Neural cell (in vitro differentiated cells): ENCODE measurements around the gene ACOX3. TPM values are rescaled to one million over a fixed set of nuclear protein-coding genes. Genes with fewer than 3 reads are reported as not detected.

Experiments used
- H2AFZ ChIP-seq: fragments of 200-600, 300-800 bp; sonication (generic), shearing (Covaris generic); 2 replicates; pipeline ENCODE4 v1.6.0; 2014; ENCODE audit warnings: low read depth, mild to moderate bottlenecking, antibody characterized with exemption, low read length, moderate library complexity
- H3F3A ChIP-seq: fragments of 200-600 bp; shearing (Covaris generic); 2 replicates; pipeline ENCODE4 v1.6.1; 2016; ENCODE audit warnings: mild to moderate bottlenecking, moderate library complexity, mixed read lengths, antibody characterized with exemption, low read length; ENCODE audit not compliant: insufficient read depth, poor library complexity, severe bottlenecking
- H3K27ac ChIP-seq: fragments of 200-600, 300-800 bp; sonication (generic), shearing (Covaris generic); 2 replicates; pipeline ENCODE4 v1.5.1; 2014; ENCODE audit warnings: mild to moderate bottlenecking, low read length, moderate library complexity
- H3K27me3 ChIP-seq: fragments of 300-800, 200-600 bp; sonication (generic), shearing (Covaris generic); 2 replicates; pipeline ENCODE4 v1.6.0; 2014; ENCODE audit warnings: mild to moderate bottlenecking, low read depth, low read length, moderate library complexity; ENCODE audit not compliant: insufficient read depth
- H3K36me3 ChIP-seq: fragments of 300-800, 200-600 bp; sonication (generic), shearing (Covaris generic); 2 replicates; pipeline ENCODE4 v1.5.1; 2014; ENCODE audit warnings: mild to moderate bottlenecking, antibody characterized with exemption, low read length, moderate library complexity; ENCODE audit not compliant: insufficient read depth
- H3K4me2 ChIP-seq: fragments of 300-800, 200-600 bp; sonication (generic), shearing (Covaris generic); 2 replicates; pipeline ENCODE4 v1.6.0; 2014; ENCODE audit warnings: mild to moderate bottlenecking, low read length
- H3K4me3 ChIP-seq: fragments of 300-800, 200-600 bp; sonication (generic), shearing (Covaris generic); 2 replicates; pipeline ENCODE4 v1.5.1; 2014; ENCODE audit warnings: mild to moderate bottlenecking, low read length, moderate library complexity
- H3K79me2 ChIP-seq: fragments of 200-600 bp; shearing (Covaris generic); replicated peaks from 2 replicates; pipeline ENCODE4 v1.6.0; 2014; ENCODE audit warnings: mild to moderate bottlenecking, low read length, moderate library complexity; ENCODE audit not compliant: insufficient read depth
- H3K9ac ChIP-seq: fragments of 300-800, 200-600 bp; sonication (generic), shearing (Covaris generic); 2 replicates; pipeline ENCODE4 v1.6.1; 2016; ENCODE audit warnings: mild to moderate bottlenecking, low read length, mixed read lengths
- H3K9me2 ChIP-seq: fragments of 200-600 bp; shearing (Covaris generic); 2 replicates; pipeline ENCODE4 v1.6.1; 2016; ENCODE audit warnings: mild to moderate bottlenecking, low read length, mixed read lengths; ENCODE audit not compliant: insufficient read depth
- H3K9me3 ChIP-seq: fragments of 200-600, 300-800 bp; sonication (generic), shearing (Covaris generic); 2 replicates; pipeline ENCODE4 v1.6.1; 2016; ENCODE audit warnings: mild to moderate bottlenecking, mixed run types, low read length, moderate library complexity, mixed read lengths
- H4K20me1 ChIP-seq: fragments of 200-600 bp; shearing (Covaris generic); 2 replicates; pipeline ENCODE4 v1.6.1; 2016; ENCODE audit warnings: mild to moderate bottlenecking, mixed run types; ENCODE audit not compliant: insufficient read depth
- EP300 ChIP-seq: fragments of 450-650 bp; conservative IDR thresholded peaks from 2 replicates; pipeline ENCODE4 v1.6.1; 2014; ENCODE audit warnings: antibody characterized with exemption, mild to moderate bottlenecking, moderate library complexity; ENCODE audit not compliant: poor library complexity, severe bottlenecking
- EZH2 ChIP-seq: fragments of 200-600, 300-800 bp; shearing (Covaris generic), sonication (generic); IDR thresholded peaks from 2 replicates; pipeline ENCODE4 v1.6.1; 2014; ENCODE audit warnings: antibody characterized with exemption, low read length, borderline replicate concordance, mild to moderate bottlenecking; ENCODE audit not compliant: insufficient read depth, poor library complexity, severe bottlenecking
- MXI1 ChIP-seq: fragments of 450-650 bp; conservative IDR thresholded peaks from 2 replicates; pipeline ENCODE4 v1.6.1; 2014; ENCODE audit warnings: antibody characterized with exemption, mild to moderate bottlenecking; ENCODE audit not compliant: poor library complexity, severe bottlenecking
- POLR2AphosphoS5 ChIP-seq: IDR thresholded peaks from 2 replicates; pipeline ENCODE4 v1.6.1; 2012
- RAD21 ChIP-seq: fragments of 450-650 bp; conservative IDR thresholded peaks from 2 replicates; pipeline ENCODE4 v1.6.1; 2014; ENCODE audit warnings: antibody characterized with exemption, mild to moderate bottlenecking, moderate library complexity
- SMC3 ChIP-seq: fragments of 450-650 bp; conservative IDR thresholded peaks from 2 replicates; pipeline ENCODE4 v1.6.1; 2014; ENCODE audit warnings: antibody characterized with exemption, mild to moderate bottlenecking, moderate library complexity; ENCODE audit not compliant: poor library complexity
- TAF1 ChIP-seq: IDR thresholded peaks from 2 replicates; pipeline ENCODE4 v1.6.1; 2012; ENCODE audit warnings: low read depth
- polyA plus RNA-seq: library from polyadenylated mRNA; depleted of rRNA; stranded (reverse); fragments of >200 nt; gene quantifications from 2 replicates; pipeline ENCODE4 v1.2.3, GENCODE V29; 2014
- TF ChIP-seq, protein P1 (sequence below): fragments of 450-650 bp; IDR thresholded peaks from 2 replicates; pipeline ENCODE4 v1.5.1; 2014; ENCODE audit warnings: antibody characterized with exemption, mild to moderate bottlenecking, moderate library complexity; ENCODE audit not compliant: poor library complexity, severe bottlenecking
- TF ChIP-seq, protein P2 (sequence below): IDR thresholded peaks from 2 replicates; pipeline ENCODE4 v1.6.1; 2012; ENCODE audit warnings: borderline replicate concordance

ACOX3 gene
- polyA plus RNA-seq, 1 donor from 2014 or later = 13.2 TPM

GRCh38 chr4:8318509-8318908 is 122.0 kb downstream of the ACOX3 start:
- no peak overlapping the region for H2AFZ ChIP-seq
- H3K27ac ChIP-seq = no peak overlapping the region
- no peaks in the 10 kb centered on the region for H3F3A ChIP-seq
- H3K79me2 ChIP-seq = no peaks in the 10 kb centered on the region
- H3K4me3 ChIP-seq = no peak overlapping the region
- H3K9me2 ChIP-seq = no peaks in the 10 kb centered on the region
- H3K27me3 ChIP-seq = no peaks in the 10 kb centered on the region
- H3K4me2 ChIP-seq = no peak overlapping the region
- no peak overlapping the region for H3K9ac ChIP-seq
- TF ChIP-seq EP300 (no peak), EZH2 (no peak), SMC3 (no peak), TAF1 (no peak)
- TF ChIP-seq, protein P1, sequence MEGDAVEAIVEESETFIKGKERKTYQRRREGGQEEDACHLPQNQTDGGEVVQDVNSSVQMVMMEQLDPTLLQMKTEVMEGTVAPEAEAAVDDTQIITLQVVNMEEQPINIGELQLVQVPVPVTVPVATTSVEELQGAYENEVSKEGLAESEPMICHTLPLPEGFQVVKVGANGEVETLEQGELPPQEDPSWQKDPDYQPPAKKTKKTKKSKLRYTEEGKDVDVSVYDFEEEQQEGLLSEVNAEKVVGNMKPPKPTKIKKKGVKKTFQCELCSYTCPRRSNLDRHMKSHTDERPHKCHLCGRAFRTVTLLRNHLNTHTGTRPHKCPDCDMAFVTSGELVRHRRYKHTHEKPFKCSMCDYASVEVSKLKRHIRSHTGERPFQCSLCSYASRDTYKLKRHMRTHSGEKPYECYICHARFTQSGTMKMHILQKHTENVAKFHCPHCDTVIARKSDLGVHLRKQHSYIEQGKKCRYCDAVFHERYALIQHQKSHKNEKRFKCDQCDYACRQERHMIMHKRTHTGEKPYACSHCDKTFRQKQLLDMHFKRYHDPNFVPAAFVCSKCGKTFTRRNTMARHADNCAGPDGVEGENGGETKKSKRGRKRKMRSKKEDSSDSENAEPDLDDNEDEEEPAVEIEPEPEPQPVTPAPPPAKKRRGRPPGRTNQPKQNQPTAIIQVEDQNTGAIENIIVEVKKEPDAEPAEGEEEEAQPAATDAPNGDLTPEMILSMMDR = no peak
- no peaks in the 10 kb centered on the region for H3K9me3 ChIP-seq
- no peaks in the 10 kb centered on the region for H4K20me1 ChIP-seq
- H3K36me3 ChIP-seq = no peaks in the 10 kb centered on the region

DNA sequence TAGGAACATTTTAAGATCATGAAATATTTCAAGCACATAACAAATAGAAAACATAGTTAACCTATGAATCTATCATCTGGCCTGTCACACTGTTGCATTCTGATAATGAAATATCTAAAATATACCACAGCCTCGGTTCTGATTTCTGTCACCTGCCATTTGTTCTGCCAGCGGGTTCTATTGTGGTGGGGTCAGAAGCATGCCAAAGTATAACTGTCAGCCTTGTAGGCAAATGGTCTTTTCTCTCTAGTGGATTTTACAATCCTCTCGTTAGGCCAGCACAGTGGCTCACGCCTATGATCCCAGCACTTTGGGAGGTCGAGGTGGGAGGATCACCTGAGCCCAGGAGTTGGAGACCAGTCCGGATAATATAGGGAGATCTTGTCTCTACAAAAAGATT is 123.0 kb downstream of the ACOX3 start:
- no peaks in the 10 kb centered on the region for H3K36me3 ChIP-seq
- TF ChIP-seq TAF1 (no peak), EZH2 (no peak), MXI1 (no peak), SMC3 (no peak), RAD21 (no peak), POLR2AphosphoS5 (no peak), EP300 (no peak)
- TF ChIP-seq, protein P2, sequence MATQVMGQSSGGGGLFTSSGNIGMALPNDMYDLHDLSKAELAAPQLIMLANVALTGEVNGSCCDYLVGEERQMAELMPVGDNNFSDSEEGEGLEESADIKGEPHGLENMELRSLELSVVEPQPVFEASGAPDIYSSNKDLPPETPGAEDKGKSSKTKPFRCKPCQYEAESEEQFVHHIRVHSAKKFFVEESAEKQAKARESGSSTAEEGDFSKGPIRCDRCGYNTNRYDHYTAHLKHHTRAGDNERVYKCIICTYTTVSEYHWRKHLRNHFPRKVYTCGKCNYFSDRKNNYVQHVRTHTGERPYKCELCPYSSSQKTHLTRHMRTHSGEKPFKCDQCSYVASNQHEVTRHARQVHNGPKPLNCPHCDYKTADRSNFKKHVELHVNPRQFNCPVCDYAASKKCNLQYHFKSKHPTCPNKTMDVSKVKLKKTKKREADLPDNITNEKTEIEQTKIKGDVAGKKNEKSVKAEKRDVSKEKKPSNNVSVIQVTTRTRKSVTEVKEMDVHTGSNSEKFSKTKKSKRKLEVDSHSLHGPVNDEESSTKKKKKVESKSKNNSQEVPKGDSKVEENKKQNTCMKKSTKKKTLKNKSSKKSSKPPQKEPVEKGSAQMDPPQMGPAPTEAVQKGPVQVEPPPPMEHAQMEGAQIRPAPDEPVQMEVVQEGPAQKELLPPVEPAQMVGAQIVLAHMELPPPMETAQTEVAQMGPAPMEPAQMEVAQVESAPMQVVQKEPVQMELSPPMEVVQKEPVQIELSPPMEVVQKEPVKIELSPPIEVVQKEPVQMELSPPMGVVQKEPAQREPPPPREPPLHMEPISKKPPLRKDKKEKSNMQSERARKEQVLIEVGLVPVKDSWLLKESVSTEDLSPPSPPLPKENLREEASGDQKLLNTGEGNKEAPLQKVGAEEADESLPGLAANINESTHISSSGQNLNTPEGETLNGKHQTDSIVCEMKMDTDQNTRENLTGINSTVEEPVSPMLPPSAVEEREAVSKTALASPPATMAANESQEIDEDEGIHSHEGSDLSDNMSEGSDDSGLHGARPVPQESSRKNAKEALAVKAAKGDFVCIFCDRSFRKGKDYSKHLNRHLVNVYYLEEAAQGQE = no peak
- TF ChIP-seq, protein P1 = no peak
- H3F3A ChIP-seq = no peaks in the 10 kb centered on the region
- no peak overlapping the region for H3K9ac ChIP-seq
- no peaks in the 10 kb centered on the region for H3K9me3 ChIP-seq
- no peak overlapping the region for H3K27ac ChIP-seq
- no peak overlapping the region for H3K4me2 ChIP-seq
- no peaks in the 10 kb centered on the region for H4K20me1 ChIP-seq
- no peaks in the 10 kb centered on the region for H3K9me2 ChIP-seq
- H3K79me2 ChIP-seq = no peaks in the 10 kb centered on the region
- H2AFZ ChIP-seq = no peak overlapping the region
- no peaks in the 10 kb centered on the region for H3K27me3 ChIP-seq
- H3K4me3 ChIP-seq = no peak overlapping the region
